Peyer's patch (tissue), 4 donors: ENCODE data around the gene CTSA. TPM values are rescaled to one million over a fixed set of nuclear protein-coding genes. Genes with fewer than 3 reads are reported as not detected.

ENCODE experiments used
- DNase-seq, 3 donors: peaks; one replicate each; pipeline ENCODE4 v3.0.0-alpha.2; 2017 to 2019
- H3K27ac ChIP-seq, 4 donors: fragments of 200-600 bp; sonication (generic); one replicate each; pipeline ENCODE4 v1.5.1; 2016 to 2019
- H3K27me3 ChIP-seq, 2 donors: fragments of 200-600 bp; sonication (generic); one replicate each; pipeline ENCODE4 v1.5.1; 2019
- H3K36me3 ChIP-seq, 3 donors: fragments of 200-600 bp; sonication (generic); one replicate each; pipeline ENCODE4 v1.5.1; 2016 to 2019
- H3K4me1 ChIP-seq, 4 donors: fragments of 200-600 bp; sonication (generic); one replicate each; pipeline ENCODE4 v1.5.1; 2016 to 2019
- H3K4me3 ChIP-seq, 4 donors: fragments of 200-600 bp; sonication (generic); 1 replicate in 3 of 4; 2 replicates in 1 of 4; pipeline ENCODE4 v1.5.1; 2016 to 2019; ENCODE audit warnings: mild to moderate bottlenecking in 1 of 4
- H3K9me3 ChIP-seq, 4 donors: fragments of 200-600 bp; sonication (generic); one replicate each; pipeline ENCODE4 v1.5.1; 2016 to 2019; ENCODE audit warnings: mild to moderate bottlenecking in 1 of 4
- CTCF ChIP-seq, 6 experiments: fragments of 450-650 bp in 4 of 6; fragments of 200-600 bp in 2 of 6; sonication (generic) in 1 of 6; IDR thresholded peaks; one replicate each; pipeline ENCODE4 v1.5.1; 2017 to 2019; ENCODE audit warnings: antibody characterized with exemption in 6 of 6, mild to moderate bottlenecking in 3 of 6, moderate library complexity in 1 of 6
- POLR2A ChIP-seq, 2 donors: fragments of 450-650 bp; IDR thresholded peaks; one replicate each; pipeline ENCODE4 v1.5.1; 2017; ENCODE audit warnings: antibody characterized with exemption in 2 of 2, mild to moderate bottlenecking in 2 of 2, moderate library complexity in 2 of 2
- total RNA-seq, 4 donors: library from RNA; depleted of rRNA; stranded (reverse); fragments of >200 nt; gene quantifications; one replicate each; pipeline ENCODE4 v1.1.0, GENCODE V29; 2016

CTSA gene
- total RNA-seq, 4 donors from 2014 or later = 85.0 to 602 (median 258) TPM

DNA sequence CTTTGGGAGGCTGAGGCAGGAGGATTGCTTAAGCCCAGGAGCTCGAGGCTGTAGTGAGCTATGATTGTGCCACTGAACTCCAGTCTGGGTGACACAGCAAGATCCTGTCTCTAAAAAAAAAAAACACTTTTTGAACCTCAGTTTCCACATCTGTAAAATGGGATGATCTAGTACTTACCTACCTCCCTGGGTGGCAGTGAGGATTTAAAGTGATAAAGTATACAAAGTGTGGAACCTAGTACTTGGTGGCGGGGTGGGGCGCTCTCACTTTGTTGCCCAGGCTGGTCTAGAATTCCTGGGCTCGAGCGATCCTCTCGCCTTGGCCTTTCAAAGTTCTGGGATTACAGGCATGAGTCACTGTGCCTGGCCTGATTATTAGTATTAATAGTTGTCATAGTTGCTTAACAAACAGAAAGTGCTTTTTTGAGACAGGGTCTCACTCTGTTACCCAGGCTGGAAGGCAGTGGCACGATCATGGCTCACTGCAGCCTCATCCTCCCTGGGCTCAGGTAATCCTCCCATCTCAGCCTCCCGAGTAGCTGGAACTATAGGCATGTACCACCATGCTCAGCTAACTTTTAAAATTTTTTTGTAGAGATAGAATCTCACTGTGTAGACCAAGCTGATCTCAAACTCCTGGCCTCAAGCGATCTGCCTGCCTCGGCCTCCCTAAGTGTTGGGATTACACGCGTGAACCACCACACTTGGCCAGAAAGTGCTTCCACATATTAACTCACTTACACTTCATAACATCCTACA lies 27.8 kb downstream of the CTSA start:
- no peak for TF ChIP-seq CTCF (IDR thresholded peaks at IDR 0.05)
- no peak for TF ChIP-seq POLR2A (IDR thresholded peaks at IDR 0.05)
- peaks cover 0 to 40% (median 0%) of the 10 kb centered on the region in 4 donors for H3K4me1 ChIP-seq
- no peak overlapping the region for H3K4me3 ChIP-seq
- no peak for DNase-seq
- no peaks in the 10 kb centered on the region for H3K27me3 ChIP-seq
- H3K36me3 ChIP-seq = no peaks in the 10 kb centered on the region
- H3K9me3 ChIP-seq = no peaks in the 10 kb centered on the region
- peak overlapping the region; percentile 28 to 70 (median 56) for H3K27ac ChIP-seq

DNA sequence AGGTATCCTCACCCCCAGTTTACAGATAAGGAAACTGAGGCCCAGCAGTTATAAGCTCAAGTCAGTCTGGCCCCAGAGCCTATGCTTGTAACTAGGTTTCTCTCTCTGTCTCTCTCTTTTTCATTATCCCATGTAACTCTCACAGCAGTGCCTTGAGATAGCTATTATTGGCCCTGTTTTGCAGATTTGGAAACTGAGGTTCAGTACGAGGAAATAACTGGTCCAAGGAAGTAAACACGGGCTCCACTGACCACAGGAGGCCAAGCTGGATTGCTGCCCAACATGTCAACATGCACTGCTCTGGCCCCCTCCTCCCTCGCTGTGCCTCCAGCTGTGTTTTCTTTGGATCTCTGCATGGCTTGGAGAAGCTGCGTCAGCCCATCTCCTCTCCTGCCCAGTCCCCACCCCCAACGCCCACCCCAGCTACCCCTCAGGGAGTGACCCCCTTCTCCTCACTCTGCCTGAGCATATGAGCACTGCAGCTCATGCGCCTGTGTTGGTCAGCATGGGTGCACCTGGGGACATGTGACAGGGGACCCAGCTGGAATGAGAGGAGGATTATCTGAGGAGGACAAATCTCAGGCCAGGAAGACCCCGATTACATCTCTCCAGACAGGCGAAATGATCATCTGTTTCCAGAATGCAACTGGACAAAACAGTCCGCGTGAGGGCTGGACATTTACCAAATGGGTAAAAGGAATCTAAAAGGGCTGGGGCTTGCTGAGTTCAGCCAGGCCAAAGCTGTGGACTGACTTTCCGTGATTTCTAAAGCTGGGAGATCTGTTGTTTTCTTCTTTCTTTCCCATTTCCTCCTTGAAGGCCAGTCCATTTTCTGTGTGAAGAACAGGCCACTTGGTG lies 28.6 kb downstream of the CTSA start:
- no peak overlapping the region for H3K4me3 ChIP-seq
- H3K27ac ChIP-seq = peak overlapping the region; percentile 49 to 70 (median 56)
- H3K9me3 ChIP-seq = no peaks in the 10 kb centered on the region
- H3K4me1 ChIP-seq = peaks cover 0 to 46% (median 0%) of the 10 kb centered on the region in 4 donors
- H3K27me3 ChIP-seq = no peaks in the 10 kb centered on the region
- TF ChIP-seq CTCF (IDR thresholded peaks at IDR 0.05) (no peak), POLR2A (IDR thresholded peaks at IDR 0.05) (no peak)
- DNase-seq = peak in 1 of 3 donors; percentile 72
- H3K36me3 ChIP-seq = no peaks in the 10 kb centered on the region

DNA sequence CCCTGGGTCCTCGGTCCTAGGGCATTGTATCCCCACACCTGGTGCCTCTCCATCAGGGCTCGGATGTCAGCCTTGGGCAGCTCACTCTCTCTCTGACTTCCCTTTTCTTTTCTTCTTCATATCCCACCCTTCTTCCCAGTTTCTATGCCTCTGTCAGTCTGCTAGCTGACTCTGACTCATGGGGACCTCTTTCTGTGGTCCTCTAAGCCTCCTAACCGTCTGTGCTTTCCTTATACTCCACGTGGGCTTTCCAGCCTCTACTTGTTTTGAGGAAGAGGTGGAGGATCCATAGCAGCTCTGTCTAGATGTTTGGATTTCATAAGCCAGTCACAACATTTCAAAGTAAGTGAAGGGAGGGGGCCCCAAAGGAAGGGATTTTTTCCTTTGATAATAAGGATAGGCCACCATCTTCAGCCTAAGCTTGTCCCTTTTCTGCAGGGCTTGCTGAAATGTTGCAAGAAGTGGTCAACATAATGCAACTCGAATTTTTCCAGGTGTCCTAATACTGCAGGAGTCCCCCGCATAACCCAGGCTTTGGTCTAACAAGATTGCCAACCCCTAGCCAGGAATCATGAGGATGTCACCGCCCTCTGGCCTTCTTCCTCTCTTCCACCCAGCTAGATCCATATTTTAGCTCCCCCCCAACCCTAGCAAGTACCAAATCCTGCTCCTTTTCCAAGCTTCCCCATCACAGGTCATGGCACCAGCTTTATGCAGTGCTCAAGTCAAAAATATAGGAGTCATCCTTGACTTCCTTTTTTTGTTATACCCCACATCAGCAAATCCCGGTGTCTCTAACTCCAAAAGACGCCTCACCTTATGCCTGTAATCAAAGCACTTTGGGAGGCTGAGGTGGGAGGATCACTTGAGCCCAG lies 29.6 kb downstream of the CTSA start:
- Histone ChIP-seq H3K27ac (peak overlapping the region; percentile 49 to 70 (median 56)), H3K9me3 (no peaks in the 10 kb centered on the region), H3K27me3 (no peaks in the 10 kb centered on the region), H3K4me1 (peaks cover 0 to 46% (median 0%) of the 10 kb centered on the region in 4 donors), H3K36me3 (no peaks in the 10 kb centered on the region), H3K4me3 (no peak overlapping the region)
- TF ChIP-seq POLR2A (IDR thresholded peaks at IDR 0.05) = no peak
- TF ChIP-seq CTCF (IDR thresholded peaks at IDR 0.05) = no peak
- DNase-seq = no peak

GRCh38 chr20:45921337-45922189 lies 30.4 kb downstream of the CTSA start:
- Histone ChIP-seq H3K4me3 (no peak overlapping the region), H3K36me3 (no peaks in the 10 kb centered on the region), H3K27me3 (no peaks in the 10 kb centered on the region), H3K9me3 (no peaks in the 10 kb centered on the region), H3K27ac (no peak overlapping the region), H3K4me1 (peaks cover 0 to 46% (median 0%) of the 10 kb centered on the region in 4 donors)
- DNase-seq = no peak
- TF ChIP-seq POLR2A (IDR thresholded peaks at IDR 0.05) = no peak
- no peak for TF ChIP-seq CTCF (IDR thresholded peaks at IDR 0.05)
